Type B pancreatic cell (in vitro differentiated cells): ENCODE data around the gene NR5A2. TPM values are rescaled to one million over a fixed set of nuclear protein-coding genes. Genes with fewer than 3 reads are reported as not detected.

Experiments
- DNase-seq: peaks from one replicate; pipeline ENCODE4 v3.0.0; 2021; ENCODE audit warnings: mixed read lengths; ENCODE audit not compliant: unreplicated experiment; ENCODE audit errors: extremely low spot score
- H3K27ac Mint-ChIP-seq: 2 replicates; pipeline ENCODE4 v1.8.0; 2021; ENCODE audit warnings: mild to moderate bottlenecking, mixed read lengths
- H3K27me3 Mint-ChIP-seq: 2 replicates; pipeline ENCODE4 v1.8.0; 2021; ENCODE audit warnings: mixed read lengths
- H3K36me3 Mint-ChIP-seq: 2 replicates; pipeline ENCODE4 v1.8.0; 2021; ENCODE audit warnings: mixed read lengths
- H3K4me1 Mint-ChIP-seq: one replicate; pipeline ENCODE4 v1.8.0; 2021; ENCODE audit warnings: mixed read lengths; ENCODE audit not compliant: unreplicated experiment
- H3K4me3 Mint-ChIP-seq: 2 replicates; pipeline ENCODE4 v1.8.0; 2021; ENCODE audit warnings: mild to moderate bottlenecking, mixed read lengths
- H3K9me3 Mint-ChIP-seq: 2 replicates; pipeline ENCODE4 v1.8.0; 2021; ENCODE audit warnings: mixed read lengths
- CTCF ChIP-seq: fragments of 200-600 bp; sonication (generic); conservative IDR thresholded peaks from 2 replicates; pipeline ENCODE4 v1.5.0; 2021; ENCODE audit warnings: antibody characterized with exemption, mild to moderate bottlenecking
- total RNA-seq: library from RNA; stranded (reverse); gene quantifications from 2 replicates; pipeline ENCODE4 v1.2.1, GENCODE V29; 2021; ENCODE audit warnings: low replicate concordance

NR5A2 gene
- total RNA-seq, 1 donor from 2014 or later, result 3.5 TPM

GRCh38 chr1:200051620-200052019, 24.1 kb downstream of the NR5A2 start:
- H3K36me3 Mint-ChIP-seq, result no peaks in the 10 kb centered on the region
- no peak overlapping the region for H3K27ac Mint-ChIP-seq
- no peak for TF ChIP-seq CTCF
- H3K4me1 Mint-ChIP-seq, result peaks cover 5% of the 10 kb centered on the region
- H3K9me3 Mint-ChIP-seq, result no peaks in the 10 kb centered on the region
- no peak overlapping the region for H3K4me3 Mint-ChIP-seq
- no peak for DNase-seq
- H3K27me3 Mint-ChIP-seq, result peaks cover 31% of the 10 kb centered on the region

- Mint-ChIP-seq H3K9me3 (no peaks in the 10 kb centered on the region), H3K4me1 (peaks cover 5% of the 10 kb centered on the region), H3K27me3 (peaks cover 29% of the 10 kb centered on the region), H3K4me3 (no peak overlapping the region), H3K27ac (no peak overlapping the region), H3K36me3 (no peaks in the 10 kb centered on the region)
- no peak for TF ChIP-seq CTCF
- DNase-seq, result no peak
These were observed 25.6 kb downstream of the NR5A2 start for GRCh38 chr1:200053091-200053490.

- DNase-seq, result no peak
- H3K4me3 Mint-ChIP-seq, result no peak overlapping the region
- H3K27me3 Mint-ChIP-seq, result peaks cover 23% of the 10 kb centered on the region
- H3K4me1 Mint-ChIP-seq, result peaks cover 5% of the 10 kb centered on the region
- H3K9me3 Mint-ChIP-seq, result no peaks in the 10 kb centered on the region
- H3K27ac Mint-ChIP-seq, result no peak overlapping the region
- H3K36me3 Mint-ChIP-seq, result no peaks in the 10 kb centered on the region
- no peak for TF ChIP-seq CTCF
These were observed 26.1 kb downstream of the NR5A2 start for GRCh38 chr1:200053646-200054045.

GRCh38 chr1:200058341-200058740, 30.8 kb downstream of the NR5A2 start:
- no peak overlapping the region for H3K4me3 Mint-ChIP-seq
- peaks cover 9% of the 10 kb centered on the region for H3K27me3 Mint-ChIP-seq
- TF ChIP-seq CTCF, result no peak
- no peak for DNase-seq
- H3K9me3 Mint-ChIP-seq, result no peaks in the 10 kb centered on the region
- no peak overlapping the region for H3K27ac Mint-ChIP-seq
- no peaks in the 10 kb centered on the region for H3K4me1 Mint-ChIP-seq
- no peaks in the 10 kb centered on the region for H3K36me3 Mint-ChIP-seq

- H3K36me3 Mint-ChIP-seq, result no peaks in the 10 kb centered on the region
- no peaks in the 10 kb centered on the region for H3K4me1 Mint-ChIP-seq
- TF ChIP-seq CTCF, result no peak
- H3K9me3 Mint-ChIP-seq, result no peaks in the 10 kb centered on the region
- H3K27me3 Mint-ChIP-seq, result peaks cover 12% of the 10 kb centered on the region
- no peak for DNase-seq
- no peak overlapping the region for H3K27ac Mint-ChIP-seq
- H3K4me3 Mint-ChIP-seq, result no peak overlapping the region
These were observed 34.6 kb downstream of the NR5A2 start for GRCh38 chr1:200062143-200062542.

- Mint-ChIP-seq H3K36me3 (no peaks in the 10 kb centered on the region), H3K9me3 (no peaks in the 10 kb centered on the region), H3K4me3 (no peak overlapping the region), H3K27ac (no peak overlapping the region), H3K4me1 (no peaks in the 10 kb centered on the region), H3K27me3 (peaks cover 18% of the 10 kb centered on the region)
- TF ChIP-seq CTCF, result no peak
- DNase-seq, result no peak
These were observed 45.3 kb downstream of the NR5A2 start for GRCh38 chr1:200072636-200073285.
